ENCODE data around the gene TMEM179.

GRCh38 chr14:104562606-104563005, 42.0 kb downstream of the TMEM179 start:
- no peak for TF ChIP-seq EGR1 (IDR thresholded peaks at IDR 0.05)
- TF ChIP-seq YY1 (IDR thresholded peaks at IDR 0.05; ENCODE audit: low read depth): no peak
- no peak for TF ChIP-seq RAD21 (IDR thresholded peaks at IDR 0.05; ENCODE audit: low read depth)
- no peak for TF ChIP-seq EP300 (IDR thresholded peaks at IDR 0.05; ENCODE audit: borderline replicate concordance)
- TF ChIP-seq TAF1 (IDR thresholded peaks at IDR 0.05; ENCODE audit: low read depth): no peak
- no peak for TF ChIP-seq REST (IDR thresholded peaks at IDR 0.05; ENCODE audit: low read depth)
- no peak for TF ChIP-seq MAX (IDR thresholded peaks at IDR 0.05)
- TF ChIP-seq FOXM1 (IDR thresholded peaks at IDR 0.05; ENCODE audit: borderline replicate concordance, low read depth): no peak
- no peak for TF ChIP-seq CREB1 (IDR thresholded peaks at IDR 0.05; ENCODE audit: low read depth)
- no peak for TF ChIP-seq TCF12 (IDR thresholded peaks at IDR 0.05; ENCODE audit: low read depth)
- no peak for TF ChIP-seq TEAD4 (IDR thresholded peaks at IDR 0.05)
